ENCODE results near the gene LRCH2. TPM values are rescaled to one million over a fixed set of nuclear protein-coding genes. Genes with fewer than 3 reads are reported as not detected.

Gene LRCH2, protein sequence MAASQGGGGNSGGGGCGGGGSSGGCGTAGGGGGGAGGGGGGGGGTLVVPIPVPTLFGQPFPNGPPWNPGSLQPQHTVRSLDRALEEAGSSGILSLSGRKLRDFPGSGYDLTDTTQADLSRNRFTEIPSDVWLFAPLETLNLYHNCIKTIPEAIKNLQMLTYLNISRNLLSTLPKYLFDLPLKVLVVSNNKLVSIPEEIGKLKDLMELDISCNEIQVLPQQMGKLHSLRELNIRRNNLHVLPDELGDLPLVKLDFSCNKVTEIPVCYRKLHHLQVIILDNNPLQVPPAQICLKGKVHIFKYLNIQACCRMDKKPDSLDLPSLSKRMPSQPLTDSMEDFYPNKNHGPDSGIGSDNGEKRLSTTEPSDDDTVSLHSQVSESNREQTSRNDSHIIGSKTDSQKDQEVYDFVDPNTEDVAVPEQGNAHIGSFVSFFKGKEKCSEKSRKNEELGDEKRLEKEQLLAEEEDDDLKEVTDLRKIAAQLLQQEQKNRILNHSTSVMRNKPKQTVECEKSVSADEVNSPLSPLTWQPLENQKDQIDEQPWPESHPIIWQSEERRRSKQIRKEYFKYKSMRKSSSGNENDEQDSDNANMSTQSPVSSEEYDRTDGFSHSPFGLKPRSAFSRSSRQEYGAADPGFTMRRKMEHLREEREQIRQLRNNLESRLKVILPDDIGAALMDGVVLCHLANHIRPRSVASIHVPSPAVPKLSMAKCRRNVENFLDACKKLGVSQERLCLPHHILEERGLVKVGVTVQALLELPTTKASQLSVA
- not detected for total RNA-seq

DNA sequence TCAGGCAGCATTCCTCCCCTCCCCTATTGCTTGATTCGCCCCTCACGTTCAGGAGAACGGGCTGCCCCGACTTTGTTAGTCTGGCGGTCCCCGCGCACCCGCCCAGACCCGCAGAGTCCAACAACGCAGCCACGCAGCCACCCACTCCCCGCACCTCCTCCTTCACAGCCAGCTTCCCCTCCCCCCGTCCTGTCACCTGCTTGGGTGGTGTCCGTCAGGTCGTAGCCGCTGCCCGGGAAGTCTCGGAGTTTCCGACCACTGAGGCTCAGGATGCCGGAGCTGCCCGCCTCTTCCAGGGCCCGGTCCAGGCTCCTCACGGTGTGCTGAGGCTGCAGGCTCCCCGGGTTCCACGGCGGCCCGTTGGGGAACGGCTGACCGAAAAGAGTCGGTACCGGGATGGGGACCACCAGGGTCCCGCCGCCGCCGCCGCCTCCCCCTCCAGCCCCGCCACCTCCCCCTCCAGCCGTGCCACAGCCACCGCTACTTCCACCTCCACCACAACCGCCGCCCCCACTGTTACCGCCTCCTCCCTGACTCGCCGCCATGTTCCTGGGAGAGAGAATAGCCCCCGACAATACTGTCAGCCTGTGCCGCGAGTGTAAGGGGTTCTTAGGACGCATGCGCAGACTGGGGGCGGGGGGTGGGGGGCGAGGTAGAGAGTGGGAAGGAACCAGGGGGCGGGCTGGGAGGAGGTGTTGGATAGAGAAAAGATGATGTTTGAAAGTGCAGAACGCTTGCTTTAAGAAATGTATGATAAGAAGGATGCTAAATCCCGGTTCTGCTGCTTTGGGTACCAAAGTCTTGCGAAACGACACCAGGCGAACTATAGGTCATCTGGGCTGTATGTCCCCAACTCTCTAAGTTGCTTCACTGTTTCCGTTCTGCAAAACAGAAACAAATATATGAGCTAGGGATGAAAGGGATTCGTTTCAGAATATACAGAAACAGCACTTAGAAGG, at the start of gene LRCH2:
TSS of gene LRCH2 (minus strand) at position 600 of the 959 bp plus-strand sequence. CDS start at position 545, 55 bp downstream.
- Mint-ChIP-seq H3K27me3 (ENCODE audit: low read depth) (peaks cover 69% of the 10 kb centered on the region), H3K9me3 (no peaks in the 10 kb centered on the region), H3K4me3 (peak within 1 kb of the TSS in 1 of 2 donors; percentile 55), H3K36me3 (ENCODE audit: insufficient read depth in 2 of 2) (no peaks in the 10 kb centered on the region), H3K27ac (no peak within 1 kb of the TSS), H3K4me1 (ENCODE audit: low read depth) (no peaks in the 10 kb centered on the region)
- DNase-seq (no peak), ATAC-seq (replicated peaks in 1 of 2) (no peak)

DNA sequence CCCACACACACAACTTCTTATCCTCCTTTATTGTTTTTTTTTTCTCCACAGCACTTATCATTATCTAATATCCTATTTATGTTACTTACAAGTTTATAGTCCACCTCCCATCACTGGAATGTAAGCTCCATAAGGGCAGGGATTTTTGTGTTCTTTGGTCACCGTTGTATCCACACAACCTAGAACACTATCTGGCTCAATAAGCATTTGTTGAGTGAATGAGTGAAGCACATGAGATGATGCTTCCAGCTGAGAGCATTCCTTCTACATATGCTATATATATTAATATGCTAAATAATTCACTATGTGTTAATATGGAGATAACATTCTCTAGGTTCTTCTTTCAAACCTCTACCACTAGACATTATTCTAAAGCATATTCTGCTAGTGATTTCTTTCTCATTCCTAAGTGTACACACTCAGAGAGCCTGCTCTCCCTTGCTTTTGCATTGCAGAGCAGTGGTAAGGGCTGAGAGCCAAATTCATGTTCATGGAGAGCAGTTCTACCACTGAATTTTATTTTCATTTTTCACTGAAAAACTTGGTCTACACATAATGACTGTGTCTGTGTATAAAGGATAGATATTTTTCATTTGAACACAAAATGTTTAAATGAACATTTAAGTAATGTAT, 35.3 kb upstream of the LRCH2 start:
- Mint-ChIP-seq H3K27me3 (ENCODE audit: low read depth) (peaks cover 19% of the 10 kb centered on the region), H3K9me3 (no peaks in the 10 kb centered on the region), H3K36me3 (ENCODE audit: insufficient read depth in 2 of 2) (no peaks in the 10 kb centered on the region), H3K4me1 (ENCODE audit: low read depth) (no peaks in the 10 kb centered on the region), H3K27ac (no peak overlapping the region), H3K4me3 (no peak overlapping the region)
- no peak for DNase-seq
- no peak for ATAC-seq (replicated peaks in 1 of 2)

DNA sequence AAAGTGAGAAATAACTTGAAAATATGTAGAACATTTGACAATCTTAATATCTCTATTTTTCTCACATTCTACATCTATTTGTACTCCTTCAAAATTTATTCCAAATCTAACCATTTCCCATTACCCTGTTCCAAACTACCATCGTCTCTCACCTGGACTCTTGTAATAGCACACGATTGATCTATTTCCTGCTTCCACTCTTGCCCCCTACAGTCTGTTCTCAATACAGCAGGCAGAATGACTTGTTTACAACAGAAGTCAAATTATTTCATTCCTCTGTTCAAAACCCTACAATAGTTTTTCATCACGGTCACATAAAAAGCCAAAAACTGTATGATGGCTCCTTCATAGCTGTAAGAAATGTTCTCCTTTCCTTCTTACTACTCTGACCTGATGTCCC, 34.5 kb upstream of the LRCH2 start:
- Mint-ChIP-seq H3K36me3 (ENCODE audit: insufficient read depth in 2 of 2) (no peaks in the 10 kb centered on the region), H3K4me1 (ENCODE audit: low read depth) (no peaks in the 10 kb centered on the region), H3K9me3 (no peaks in the 10 kb centered on the region), H3K27ac (no peak overlapping the region), H3K4me3 (no peak overlapping the region), H3K27me3 (ENCODE audit: low read depth) (peaks cover 14% of the 10 kb centered on the region)
- no peak for DNase-seq
- ATAC-seq (replicated peaks in 1 of 2): no peak

DNA sequence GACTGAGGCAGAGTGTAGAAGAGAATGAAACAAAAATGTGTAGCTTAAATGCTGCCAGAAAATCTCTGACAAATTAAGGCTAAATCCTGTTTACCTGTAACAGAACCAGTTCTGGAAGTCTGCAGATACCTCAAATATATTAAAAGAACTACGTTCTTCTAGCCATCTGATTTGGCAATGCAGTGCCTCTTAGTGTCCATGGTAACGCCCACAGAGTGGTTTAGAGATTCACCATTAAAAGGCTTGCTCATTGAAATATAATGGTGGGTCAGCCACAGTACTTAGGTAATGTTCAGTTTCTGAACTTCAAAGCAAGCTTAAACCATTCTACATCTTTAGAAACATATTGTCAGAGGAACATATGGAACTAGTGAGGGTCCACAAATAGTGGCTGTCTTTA, 32.4 kb upstream of the LRCH2 start:
- peaks cover 0 to 2% of the 10 kb centered on the region in 2 donors for H3K9me3 Mint-ChIP-seq
- H3K4me3 Mint-ChIP-seq: no peak overlapping the region
- H3K4me1 Mint-ChIP-seq (ENCODE audit: low read depth): no peaks in the 10 kb centered on the region
- no peak for ATAC-seq (replicated peaks in 1 of 2)
- no peak overlapping the region for H3K27ac Mint-ChIP-seq
- H3K36me3 Mint-ChIP-seq (ENCODE audit: insufficient read depth in 2 of 2): no peaks in the 10 kb centered on the region
- peaks cover 15% of the 10 kb centered on the region for H3K27me3 Mint-ChIP-seq (ENCODE audit: low read depth)
- DNase-seq: no peak

DNA sequence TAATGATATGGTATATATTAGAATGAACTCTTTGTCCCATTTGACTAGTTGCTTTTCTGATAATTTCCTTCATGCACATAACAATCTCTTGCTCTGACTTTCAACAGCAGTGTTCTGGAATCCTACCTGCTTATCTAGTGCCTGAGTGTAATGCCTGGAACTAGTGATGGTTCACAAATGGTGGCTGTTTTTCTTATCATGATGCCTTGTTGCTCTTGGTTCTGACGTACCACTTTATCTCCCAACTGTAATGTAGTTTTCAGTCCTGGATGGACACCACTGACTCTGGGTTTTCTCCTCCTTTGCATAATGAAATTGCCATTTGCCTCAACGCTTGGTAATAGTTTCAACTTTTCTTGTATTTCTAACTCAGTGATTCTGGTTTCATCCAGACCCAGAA, 30.1 kb upstream of the LRCH2 start:
- Mint-ChIP-seq H3K27ac (no peak overlapping the region), H3K27me3 (ENCODE audit: low read depth) (peaks cover 16% of the 10 kb centered on the region), H3K4me1 (ENCODE audit: low read depth) (no peaks in the 10 kb centered on the region), H3K9me3 (peaks cover 0 to 2% of the 10 kb centered on the region in 2 donors), H3K4me3 (no peak overlapping the region), H3K36me3 (ENCODE audit: insufficient read depth in 2 of 2) (no peaks in the 10 kb centered on the region)
- no peak for DNase-seq
- ATAC-seq (replicated peaks in 1 of 2): no peak

DNA sequence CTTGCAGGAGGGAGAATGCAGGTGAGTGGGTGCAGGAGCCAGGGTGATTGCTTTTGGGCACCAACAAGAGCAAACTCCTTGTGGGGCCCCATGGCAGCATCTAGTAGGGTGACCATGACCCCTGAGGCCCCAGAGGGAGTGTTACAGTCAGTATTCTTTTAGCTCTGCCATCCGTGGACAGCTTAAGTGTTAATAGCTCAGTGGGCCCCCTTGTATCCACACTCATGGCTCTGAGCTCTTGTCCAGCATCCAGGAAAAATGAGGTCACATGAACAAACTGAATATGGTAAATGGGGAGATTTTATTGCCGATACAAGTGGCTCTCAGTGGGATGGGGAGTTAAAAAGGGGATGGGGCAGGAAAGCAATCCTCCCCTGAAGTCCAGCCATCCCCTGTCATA, 27.3 kb upstream of the LRCH2 start:
- H3K9me3 Mint-ChIP-seq: peaks cover 0 to 2% of the 10 kb centered on the region in 2 donors
- DNase-seq (no peak), ATAC-seq (replicated peaks in 1 of 2) (no peak)
- no peaks in the 10 kb centered on the region for H3K36me3 Mint-ChIP-seq (ENCODE audit: insufficient read depth in 2 of 2)
- peaks cover 33% of the 10 kb centered on the region for H3K27me3 Mint-ChIP-seq (ENCODE audit: low read depth)
- no peak overlapping the region for H3K4me3 Mint-ChIP-seq
- no peak overlapping the region for H3K27ac Mint-ChIP-seq
- no peaks in the 10 kb centered on the region for H3K4me1 Mint-ChIP-seq (ENCODE audit: low read depth)

DNA sequence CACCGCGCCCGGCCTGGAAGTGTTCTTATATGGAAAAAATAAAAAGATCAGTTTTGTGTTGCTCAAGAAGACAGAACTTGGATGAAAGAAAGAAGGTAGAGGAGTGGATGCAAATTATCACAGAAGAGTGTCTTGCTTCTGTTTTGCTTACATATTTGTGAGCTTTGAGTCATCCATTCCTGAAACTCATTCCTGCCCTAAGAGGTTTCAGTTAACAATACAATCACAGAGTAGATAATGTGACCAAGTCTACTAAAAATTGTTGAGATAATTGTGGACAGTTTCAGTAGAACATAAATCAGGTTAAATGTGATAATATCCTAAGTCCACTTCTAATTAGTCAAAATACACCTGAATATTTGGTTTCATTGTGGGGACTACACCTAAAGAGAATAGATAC, 26.4 kb upstream of the LRCH2 start:
- Mint-ChIP-seq H3K27ac (no peak overlapping the region), H3K9me3 (peaks cover 0 to 2% of the 10 kb centered on the region in 2 donors), H3K27me3 (ENCODE audit: low read depth) (peaks cover 33% of the 10 kb centered on the region), H3K36me3 (ENCODE audit: insufficient read depth in 2 of 2) (no peaks in the 10 kb centered on the region), H3K4me3 (no peak overlapping the region), H3K4me1 (ENCODE audit: low read depth) (no peaks in the 10 kb centered on the region)
- no peak for DNase-seq
- ATAC-seq (replicated peaks in 1 of 2): no peak

DNA sequence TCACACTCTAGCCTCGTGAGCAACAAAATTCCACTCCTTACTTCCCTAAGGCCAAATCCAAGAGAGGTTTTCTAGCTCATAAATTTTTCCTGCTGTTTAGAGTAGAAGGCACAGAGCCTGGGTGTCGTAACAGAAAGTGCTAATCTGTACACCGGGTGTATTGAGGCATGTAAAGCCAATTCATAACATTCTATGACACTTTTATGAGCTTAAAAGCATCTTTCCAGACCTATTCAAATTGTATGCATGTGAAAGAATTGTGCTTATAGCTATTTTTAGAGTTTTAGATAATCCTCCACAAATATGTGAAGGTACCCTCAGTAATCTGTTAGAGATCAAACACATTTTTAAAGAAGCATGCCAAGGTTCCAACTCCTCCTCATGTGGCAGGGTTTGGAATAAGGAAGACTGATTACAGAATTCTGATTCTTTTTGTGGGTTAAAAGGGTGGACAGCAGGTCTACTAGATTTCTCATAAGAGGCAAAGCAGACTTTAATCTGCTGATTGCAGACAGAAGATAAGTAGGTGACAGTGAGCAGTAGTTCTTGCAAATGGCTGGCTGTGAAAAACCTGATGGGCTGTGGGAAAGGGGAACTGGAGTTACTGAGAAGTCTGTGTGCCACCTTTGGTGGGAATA, 25.5 kb upstream of the LRCH2 start:
- Mint-ChIP-seq H3K27me3 (ENCODE audit: low read depth) (peaks cover 33% of the 10 kb centered on the region), H3K4me1 (ENCODE audit: low read depth) (no peaks in the 10 kb centered on the region), H3K4me3 (no peak overlapping the region), H3K36me3 (ENCODE audit: insufficient read depth in 2 of 2) (no peaks in the 10 kb centered on the region), H3K9me3 (peaks cover 0 to 2% of the 10 kb centered on the region in 2 donors), H3K27ac (no peak overlapping the region)
- ATAC-seq (replicated peaks in 1 of 2): no peak
- DNase-seq: no peak

DNA sequence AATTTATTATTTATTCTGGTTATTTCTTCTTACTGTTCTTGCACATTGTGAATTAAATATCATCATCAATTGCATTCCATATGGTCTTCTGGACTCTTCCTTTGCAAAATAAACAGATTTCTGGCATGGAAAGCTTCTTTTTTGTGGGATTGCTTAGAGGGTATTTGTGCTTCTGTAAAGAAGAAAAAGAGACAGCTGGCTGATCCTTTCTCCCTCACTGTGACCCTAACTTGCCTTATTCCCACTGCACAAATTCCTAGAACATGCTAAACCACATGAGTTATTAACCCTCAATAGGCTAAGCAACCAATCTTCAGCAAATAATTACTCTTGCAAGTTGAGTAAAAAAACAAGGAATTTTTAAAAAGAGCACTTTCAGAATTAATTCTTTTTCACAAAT, 23.8 kb upstream of the LRCH2 start:
- H3K27ac Mint-ChIP-seq: no peak overlapping the region
- H3K9me3 Mint-ChIP-seq: peaks cover 0 to 2% of the 10 kb centered on the region in 2 donors
- no peaks in the 10 kb centered on the region for H3K36me3 Mint-ChIP-seq (ENCODE audit: insufficient read depth in 2 of 2)
- H3K4me3 Mint-ChIP-seq: no peak overlapping the region
- no peaks in the 10 kb centered on the region for H3K4me1 Mint-ChIP-seq (ENCODE audit: low read depth)
- ATAC-seq (replicated peaks in 1 of 2): no peak
- peaks cover 38% of the 10 kb centered on the region for H3K27me3 Mint-ChIP-seq (ENCODE audit: low read depth)
- DNase-seq: no peak

DNA sequence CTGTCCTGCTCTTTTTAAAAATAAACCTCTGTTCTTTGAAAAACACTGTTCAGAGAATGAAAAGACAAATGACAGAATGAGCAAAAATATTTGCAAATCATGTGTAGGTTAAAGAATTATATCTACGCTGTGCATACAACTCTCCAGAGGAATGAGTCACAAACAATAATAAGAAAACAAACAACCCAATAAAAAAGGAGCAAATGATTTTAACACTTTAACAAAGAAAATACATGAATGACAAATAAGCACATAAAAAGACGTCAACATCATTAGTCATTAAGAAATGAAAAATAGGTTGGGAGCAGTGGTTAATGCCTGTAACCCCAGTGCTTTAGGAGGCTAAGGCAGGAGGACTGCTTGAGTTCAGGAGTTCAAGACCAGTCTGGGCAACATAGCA, 21.1 kb upstream of the LRCH2 start:
- no peak for DNase-seq
- Mint-ChIP-seq H3K36me3 (ENCODE audit: insufficient read depth in 2 of 2) (no peaks in the 10 kb centered on the region), H3K27ac (no peak overlapping the region), H3K4me3 (no peak overlapping the region), H3K4me1 (ENCODE audit: low read depth) (no peaks in the 10 kb centered on the region), H3K27me3 (ENCODE audit: low read depth) (peaks cover 38% of the 10 kb centered on the region), H3K9me3 (no peaks in the 10 kb centered on the region)
- no peak for ATAC-seq (replicated peaks in 1 of 2)

DNA sequence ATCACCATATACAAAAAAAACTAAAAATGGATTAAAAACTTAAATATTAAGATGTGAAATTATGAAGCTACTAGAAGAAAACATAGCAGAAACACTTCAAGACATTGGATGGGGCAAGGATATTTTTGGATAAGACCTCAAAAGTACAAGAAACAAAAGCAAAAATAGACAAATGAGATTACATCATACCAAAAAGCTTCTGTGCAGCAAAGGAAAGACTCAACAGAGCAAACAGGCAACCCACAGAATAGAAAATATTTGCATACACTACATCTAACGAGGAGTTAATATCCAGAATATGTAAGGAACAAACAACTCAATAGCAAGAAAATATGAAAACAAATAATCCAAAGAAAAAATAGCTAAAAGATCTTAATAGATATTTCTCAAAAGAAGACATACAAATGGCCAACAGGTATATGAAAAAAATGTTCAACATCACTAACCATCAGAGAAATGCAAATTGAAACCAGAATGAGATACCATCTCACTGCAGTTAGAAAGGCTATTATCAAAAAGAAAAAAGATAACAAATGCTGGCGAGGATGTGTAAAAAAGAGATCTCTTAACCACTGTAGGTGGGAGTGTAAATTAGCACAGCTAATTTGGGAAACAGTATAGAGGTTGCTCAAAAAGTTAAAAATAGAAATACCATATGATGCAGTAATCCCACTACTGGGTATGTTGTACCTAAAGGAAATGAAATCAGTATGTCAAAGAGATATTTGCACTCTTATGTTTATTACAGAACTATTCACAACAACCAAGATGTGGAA, 17.8 kb upstream of the LRCH2 start:
- peaks cover 13% of the 10 kb centered on the region for H3K27me3 Mint-ChIP-seq (ENCODE audit: low read depth)
- no peaks in the 10 kb centered on the region for H3K9me3 Mint-ChIP-seq
- no peak overlapping the region for H3K27ac Mint-ChIP-seq
- no peaks in the 10 kb centered on the region for H3K4me1 Mint-ChIP-seq (ENCODE audit: low read depth)
- H3K36me3 Mint-ChIP-seq (ENCODE audit: insufficient read depth in 2 of 2): no peaks in the 10 kb centered on the region
- H3K4me3 Mint-ChIP-seq: no peak overlapping the region
- ATAC-seq (replicated peaks in 1 of 2) (no peak), DNase-seq (no peak)
